IMR-90 (cell line): ENCODE data around the gene KCNN3. TPM values are rescaled to one million over a fixed set of nuclear protein-coding genes. Genes with fewer than 3 reads are reported as not detected.
"Not testable (repeated sequence)": the region's sequence is repeated elsewhere in the genome, so short reads cannot be mapped to it uniquely, and the experiment has no call there.

Source experiments
- ATAC-seq: fragments of 200-7000 bp; cut with Tn5 transposase; 2 replicates; pipeline ENCODE4 v1.9.1; 2020; ENCODE audit warnings: low read depth, mild to moderate bottlenecking, moderate library complexity
- BruUV-seq: library from RNA; stranded (reverse); fragments of 400-500 nt; replicated peaks from 2 replicates; lab custom pipeline; 2021; lab: Mats Ljungman, UMichigan
- CTCF ChIA-PET: fragments of 300-600 bp; formaldehyde crosslinking; extraction: SDS; loops from one replicate; lab custom pipeline; 2021; ENCODE audit warnings: antibody characterized with exemption; lab: Yijun Ruan, JAX
- POLR2A ChIA-PET: fragments of 300-600 bp; sonication (Branson Sonifier 250); formaldehyde crosslinking; loops from one replicate; lab custom pipeline; 2022; ENCODE audit warnings: antibody characterized with exemption; ENCODE audit not compliant: unreplicated experiment; lab: Charles Lee
- DNase-seq: peaks from one replicate; pipeline ENCODE4 v3.0.0; 2013
- H2AFZ ChIP-seq: replicated peaks from 2 replicates; pipeline ENCODE3; 2013; ENCODE audit warnings: low read length, mild to moderate bottlenecking; ENCODE audit not compliant: poor library complexity
- H2AK5ac ChIP-seq: 2 replicates; pipeline ENCODE4 v1.6.1; 2013; ENCODE audit warnings: low read depth, low read length, inconsistent platforms
- H2AK9ac ChIP-seq: replicated peaks from 2 replicates; pipeline ENCODE3; 2013; ENCODE audit warnings: mild to moderate bottlenecking, low read depth, low read length, moderate library complexity; ENCODE audit not compliant: poor library complexity
- H2BK120ac ChIP-seq: 2 replicates; pipeline ENCODE4 v1.6.1; 2013; ENCODE audit warnings: low read depth, low read length, inconsistent platforms
- H2BK15ac ChIP-seq: 3 replicates; pipeline ENCODE4 v1.6.1; 2013; ENCODE audit warnings: low read depth, low read length, inconsistent platforms
- H2BK20ac ChIP-seq: 2 replicates; pipeline ENCODE4 v1.6.1; 2013; ENCODE audit warnings: low read depth, mild to moderate bottlenecking, inconsistent platforms, low read length, moderate library complexity
- H2BK5ac ChIP-seq: 2 replicates; pipeline ENCODE4 v1.6.1; 2013; ENCODE audit warnings: mild to moderate bottlenecking, low read depth, low read length, inconsistent platforms; ENCODE audit not compliant: poor library complexity, severe bottlenecking
- H3K14ac ChIP-seq: replicated peaks from 2 replicates; pipeline ENCODE4 v1.6.1; 2013; ENCODE audit warnings: low read depth, low read length, inconsistent platforms
- H3K18ac ChIP-seq: 2 replicates; pipeline ENCODE4 v1.6.1; 2013; ENCODE audit warnings: low read depth, low read length, control low read depth
- H3K23ac ChIP-seq: 2 replicates; pipeline ENCODE4 v1.6.1; 2013; ENCODE audit warnings: low read depth, low read length, inconsistent platforms
- H3K27ac ChIP-seq: 2 replicates; pipeline ENCODE4 v1.5.1; 2013; ENCODE audit warnings: mild to moderate bottlenecking, control low read depth, low read length; ENCODE audit not compliant: insufficient read depth
- H3K27me3 ChIP-seq: 2 replicates; pipeline ENCODE4 v1.6.1; 2013; ENCODE audit warnings: low read length; ENCODE audit not compliant: control insufficient read depth, insufficient read depth
- H3K36me3 ChIP-seq: 2 replicates; pipeline ENCODE4 v1.6.1; 2013; ENCODE audit warnings: low read length, mixed read lengths; ENCODE audit not compliant: control insufficient read depth, insufficient read depth
- H3K4ac ChIP-seq: 2 replicates; pipeline ENCODE4 v1.6.1; 2013; ENCODE audit warnings: low read depth, low read length, inconsistent platforms
- H3K4me1 ChIP-seq: 2 replicates; pipeline ENCODE4 v1.6.1; 2013; ENCODE audit warnings: low read length, mixed read lengths; ENCODE audit not compliant: control insufficient read depth, insufficient read depth
- H3K4me2 ChIP-seq: 2 replicates; pipeline ENCODE4 v1.6.1; 2013; ENCODE audit warnings: low read depth, mild to moderate bottlenecking, control low read depth, low read length, moderate library complexity
- H3K4me3 ChIP-seq: 2 replicates; pipeline ENCODE4 v1.5.1; 2013; ENCODE audit warnings: low read depth, mild to moderate bottlenecking, control low read depth, low read length, moderate library complexity; ENCODE audit not compliant: insufficient read depth
- H3K56ac ChIP-seq: 2 replicates; pipeline ENCODE4 v1.6.1; 2013; ENCODE audit warnings: low read length, inconsistent platforms; ENCODE audit not compliant: insufficient read depth; ENCODE audit errors: extremely low read depth
- H3K79me1 ChIP-seq, 2 experiments: 2 replicates each; pipeline ENCODE4 v1.6.1; 2013; ENCODE audit warnings: low read length in 2 of 2, inconsistent platforms in 1 of 2, low read depth in 1 of 2
- H3K9ac ChIP-seq: 2 replicates; pipeline ENCODE4 v1.6.1; 2013; ENCODE audit warnings: low read depth, low read length, control low read depth
- H3K9me1 ChIP-seq: 2 replicates; pipeline ENCODE4 v1.6.1; 2013; ENCODE audit warnings: low read length, inconsistent platforms; ENCODE audit not compliant: insufficient read depth
- H3K9me3 ChIP-seq: 2 replicates; pipeline ENCODE4 v1.6.1; 2013; ENCODE audit warnings: low read length; ENCODE audit not compliant: control insufficient read depth, insufficient read depth
- H4K20me1 ChIP-seq: 2 replicates; pipeline ENCODE4 v1.6.1; 2013; ENCODE audit warnings: low read length, inconsistent platforms; ENCODE audit not compliant: insufficient read depth
- H4K5ac ChIP-seq: 2 replicates; pipeline ENCODE4 v1.6.1; 2013; ENCODE audit warnings: mild to moderate bottlenecking, low read depth, low read length, control low read depth
- H4K8ac ChIP-seq, 2 experiments: 2 replicates each; pipeline ENCODE4 v1.6.1; 2013; ENCODE audit warnings: low read depth in 2 of 2, low read length in 2 of 2, control low read depth in 1 of 2, inconsistent platforms in 1 of 2
- H4K91ac ChIP-seq: 2 replicates; pipeline ENCODE4 v1.6.1; 2013; ENCODE audit warnings: low read depth, low read length, inconsistent platforms; ENCODE audit not compliant: insufficient read depth
- WGBS, 2 experiments: methylation state at CpG; one replicate each; pipeline versions ENCODE4 v1.1.5 to v1.1.7; 2013; ENCODE audit warnings: missing lambda C conversion rate in 2 of 2; ENCODE audit not compliant: insufficient read length in 1 of 2; ENCODE audit errors: extremely low coverage in 2 of 2; 5-methylcytosine and 5-hydroxymethylcytosine counted together
- dilution Hi-C: fragments of 300-500 bp; cut with HindIII; formaldehyde crosslinking; loops from one replicate; pipeline ENCODE4 v1.14.3; 2018; ENCODE audit warnings: low sequenced_read_pairs; ENCODE audit not compliant: unreplicated experiment
- in situ Hi-C: fragments of 300-500 bp; cut with MboI; formaldehyde crosslinking; loops from 3 replicates; pipeline ENCODE4 v1.14.3; 2019; ENCODE audit warnings: low sequenced_read_pairs, inconsistent platforms, mixed read lengths
- intact Hi-C: fragments of 100-400 bp; cut with micrococcal nuclease; formaldehyde crosslinking; loops from 2 replicates; pipeline ENCODE4 v1.10.0; 2022
- polyA plus RNA-seq, 3 experiments: library from polyadenylated mRNA; depleted of rRNA; stranded (reverse); fragments of >200 nt; gene quantifications; 2 replicates each; pipeline ENCODE4 v1.2.3, GENCODE V29; 2012; ENCODE audit warnings: low replicate concordance in 1 of 3
- total RNA-seq: library from RNA; depleted of rRNA; stranded (reverse); fragments of >200 nt; gene quantifications from 2 replicates; pipeline ENCODE4 v1.2.3, GENCODE V29; 2012

KCNN3 gene
- total and polyA plus RNA-seq, 2 of the 4 experiments (the other 2 are of a cell fraction), result 0.02 TPM; not detected in 1

DNA sequence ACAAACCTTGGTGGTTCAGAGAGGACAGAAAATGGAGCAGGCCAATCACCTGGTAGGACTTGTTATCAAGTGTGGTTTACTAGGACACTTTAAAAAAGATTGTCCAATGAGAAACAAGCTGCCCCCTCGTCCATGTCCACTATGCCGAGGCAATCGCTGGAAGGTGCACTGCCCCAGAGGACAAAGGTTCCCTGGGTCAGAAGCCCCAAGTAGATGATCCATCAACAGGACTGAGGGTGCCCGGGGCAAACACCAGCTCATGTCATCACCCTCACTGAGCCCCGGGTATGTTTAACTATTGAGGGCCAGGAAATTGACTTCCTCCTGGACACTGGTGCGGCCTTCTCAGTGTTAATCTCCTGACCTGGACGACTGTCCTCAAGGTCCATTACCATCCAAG lies 195.6 kb downstream of the KCNN3 start:
- CTCF ChIA-PET, H3K23ac ChIP-seq, H2BK5ac ChIP-seq, H3K4me1 ChIP-seq, H2BK15ac ChIP-seq, H3K9me3 ChIP-seq, H3K14ac ChIP-seq, H3K27me3 ChIP-seq, H3K18ac ChIP-seq, H3K4me2 ChIP-seq, intact Hi-C loops, H2BK20ac ChIP-seq, H2AK5ac ChIP-seq, H4K91ac ChIP-seq, BruUV-seq, POLR2A ChIA-PET, H3K4ac ChIP-seq, H3K79me1 ChIP-seq, H2AFZ ChIP-seq, ATAC-seq, H3K56ac ChIP-seq, in situ Hi-C loops, H4K20me1 ChIP-seq, H3K9ac ChIP-seq, H3K27ac ChIP-seq, H2AK9ac ChIP-seq, DNase-seq, H3K4me3 ChIP-seq, H4K5ac ChIP-seq, H3K36me3 ChIP-seq, H2BK120ac ChIP-seq, dilution Hi-C loops, H3K9me1 ChIP-seq, H4K8ac ChIP-seq: not testable (repeated sequence)
- no CpG with 5 or more reads among the region's 7 CpGs for WGBS, 2 experiments

DNA sequence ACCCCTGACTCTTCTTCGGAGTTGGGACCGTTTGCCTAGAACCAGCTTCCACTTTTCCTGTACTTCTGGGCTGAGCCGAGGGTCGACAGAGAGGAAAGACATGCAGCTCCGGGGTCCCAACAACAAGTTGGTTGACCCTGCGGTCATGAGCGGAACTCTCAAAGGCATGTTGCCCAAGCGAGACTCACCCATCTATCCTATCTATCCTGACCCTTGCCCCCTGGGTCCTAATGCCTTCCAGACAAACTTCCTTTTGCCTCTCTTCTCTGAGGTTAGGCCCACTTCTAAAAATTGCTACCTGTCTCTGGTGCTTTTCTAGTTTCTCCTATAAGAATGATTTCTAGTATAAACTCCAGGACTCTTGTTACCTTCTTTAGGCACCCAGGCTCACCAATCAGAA lies 197.8 kb downstream of the KCNN3 start:
- H2AK5ac ChIP-seq, ATAC-seq, in situ Hi-C loops, H3K4me2 ChIP-seq, dilution Hi-C loops, H3K9me3 ChIP-seq, H2AK9ac ChIP-seq, H3K9ac ChIP-seq, POLR2A ChIA-PET, H2BK120ac ChIP-seq, H3K18ac ChIP-seq, H2BK5ac ChIP-seq, H3K4me3 ChIP-seq, H4K91ac ChIP-seq, H2AFZ ChIP-seq, H3K9me1 ChIP-seq, H3K56ac ChIP-seq, H3K4me1 ChIP-seq, H4K8ac ChIP-seq, H4K20me1 ChIP-seq, DNase-seq, BruUV-seq, H2BK20ac ChIP-seq, intact Hi-C loops, H2BK15ac ChIP-seq, H3K14ac ChIP-seq, H4K5ac ChIP-seq, CTCF ChIA-PET, H3K23ac ChIP-seq, H3K36me3 ChIP-seq, H3K4ac ChIP-seq, H3K27ac ChIP-seq, H3K79me1 ChIP-seq: not testable (repeated sequence)
- H3K27me3 ChIP-seq, result peaks cover 13% of the 10 kb centered on the region
- WGBS, 2 experiments, result 42% methylated on average over 5 of the region's 8 CpGs; no CpG with 5 or more reads in 1 of the 2 experiments
